T follicular helper cell (primary cell): ENCODE measurements around the gene HIVEP2.

Experiments used
- DNase-seq: peaks from one replicate; pipeline ENCODE4 v3.0.0-alpha.2; 2020; ENCODE audit warnings: low read depth

The HIVEP2 gene

DNA sequence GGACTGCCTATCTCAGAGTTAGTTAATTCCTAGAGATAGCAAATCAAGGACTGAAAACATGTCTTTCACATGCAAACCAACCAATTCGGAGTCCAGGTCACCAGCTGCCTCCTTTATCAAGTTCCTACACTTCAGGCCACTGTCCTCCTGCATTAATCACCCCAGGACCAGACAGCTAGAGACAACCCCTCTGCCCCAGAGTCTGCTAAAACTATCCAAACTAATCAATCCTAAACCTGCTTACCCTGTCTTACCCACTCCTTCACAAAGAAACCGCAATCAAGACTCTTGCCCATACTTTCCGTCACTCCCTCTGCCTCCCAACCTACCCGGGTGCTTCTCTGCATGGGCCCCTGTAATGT lies 207.0 kb downstream of the HIVEP2 start:
- no peak for DNase-seq

DNA sequence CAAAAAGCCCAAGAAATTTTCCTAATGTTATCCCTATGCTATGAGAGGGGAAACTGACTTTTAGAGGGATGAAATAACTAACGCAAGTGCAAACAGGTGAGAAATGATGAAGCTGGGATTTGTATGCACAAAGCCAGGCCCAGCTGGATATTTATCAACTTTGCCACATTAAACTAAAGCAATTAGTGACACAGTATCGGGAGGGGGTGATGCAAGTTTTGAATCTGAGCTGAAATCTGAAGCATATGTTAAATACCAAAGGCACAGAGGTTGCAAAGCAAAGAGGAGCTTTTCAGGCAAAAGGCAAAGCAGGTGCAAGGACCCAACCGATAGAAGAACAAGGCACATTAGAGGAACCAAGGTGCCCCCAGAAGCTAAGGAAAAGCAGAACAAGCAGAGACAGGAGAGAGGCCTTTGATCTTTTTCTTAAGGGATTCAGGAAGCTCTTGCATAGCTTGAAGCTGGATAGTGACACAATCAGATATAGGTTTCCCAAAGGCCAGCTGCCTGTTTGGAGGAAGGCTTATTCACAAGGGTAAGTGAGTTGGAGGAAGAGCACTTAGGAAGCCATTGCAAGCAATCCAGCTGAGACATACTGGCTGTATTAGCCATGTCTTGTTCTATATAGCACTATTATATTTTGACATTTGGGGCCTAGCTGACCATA lies 207.5 kb downstream of the HIVEP2 start:
- DNase-seq, result no peak

DNA sequence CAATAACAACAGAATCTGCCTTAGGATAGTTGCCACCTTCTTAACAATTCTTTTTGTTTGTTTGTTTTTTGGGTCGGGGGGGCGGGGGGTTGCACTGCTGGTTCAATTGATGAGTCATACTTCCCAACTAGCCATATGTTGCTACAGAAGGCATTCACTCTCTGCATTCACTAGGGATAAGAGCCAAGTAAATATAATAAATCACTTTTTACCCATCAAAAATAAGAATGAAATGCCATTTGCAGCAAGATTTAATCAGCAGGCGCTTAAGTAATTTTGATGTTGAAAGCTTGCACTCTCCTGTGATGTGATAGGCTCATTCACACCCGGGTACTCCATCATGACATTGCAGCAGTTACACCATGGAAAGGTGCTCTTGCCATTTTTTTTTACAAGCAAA lies 209.8 kb downstream of the HIVEP2 start:
- no peak for DNase-seq

DNA sequence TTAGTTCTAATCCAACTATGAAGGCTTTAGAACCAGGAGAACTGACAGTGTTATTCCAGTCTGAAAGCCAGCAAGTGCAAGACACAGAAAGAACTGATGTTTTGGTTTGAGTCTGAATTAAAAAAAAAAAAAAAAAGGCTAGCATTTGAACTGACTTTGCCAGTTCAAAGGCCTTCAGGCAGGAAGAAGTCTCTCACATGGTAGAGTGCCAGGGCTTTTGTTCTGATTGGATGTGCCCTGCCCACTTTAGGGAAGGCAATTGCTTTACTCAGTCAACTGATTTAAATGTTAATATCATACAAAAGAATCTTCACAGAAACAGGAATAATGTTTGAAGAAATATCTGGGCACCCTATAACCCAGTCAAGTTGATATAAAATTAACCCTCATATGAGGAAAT lies 212.2 kb downstream of the HIVEP2 start:
- no peak for DNase-seq

DNA sequence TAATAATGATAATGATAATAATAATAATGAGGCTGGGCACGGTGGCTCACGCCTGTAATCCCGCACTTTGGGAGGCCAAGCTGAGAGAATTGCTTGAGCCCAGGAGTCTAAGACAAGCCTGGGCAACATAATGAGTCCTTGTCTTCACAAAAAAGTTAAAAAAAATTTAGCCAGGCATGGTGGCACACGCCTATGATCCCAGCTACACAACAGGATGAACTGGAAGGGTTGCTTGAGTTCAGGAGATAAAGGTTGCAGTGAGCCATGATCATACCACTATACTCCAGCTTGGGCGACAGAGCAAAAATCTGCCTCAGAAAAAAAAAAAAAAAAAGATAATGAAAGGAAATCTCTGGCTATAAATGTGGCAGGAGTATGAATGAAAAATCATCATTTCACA lies 213.4 kb downstream of the HIVEP2 start:
- DNase-seq, result no peak

DNA sequence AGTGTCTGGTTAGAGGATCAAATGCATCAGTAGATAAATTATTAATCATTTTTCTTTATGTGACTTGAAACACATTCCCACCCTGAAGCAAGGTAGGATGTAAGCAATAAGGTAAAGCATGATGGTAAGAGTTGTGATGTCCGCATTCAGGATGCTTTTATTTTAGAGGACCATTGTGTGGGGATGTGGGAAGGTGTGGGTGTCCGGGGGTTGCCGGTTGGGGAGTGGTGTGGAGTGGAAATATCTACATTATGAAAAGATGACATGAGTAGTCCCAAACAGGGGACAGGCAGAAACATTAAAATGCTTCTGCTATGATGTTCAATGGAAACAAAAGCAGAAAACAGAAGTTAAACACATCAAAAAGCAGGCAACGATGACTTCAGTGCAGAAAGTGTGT lies 215.4 kb downstream of the HIVEP2 start:
- no peak for DNase-seq

DNA sequence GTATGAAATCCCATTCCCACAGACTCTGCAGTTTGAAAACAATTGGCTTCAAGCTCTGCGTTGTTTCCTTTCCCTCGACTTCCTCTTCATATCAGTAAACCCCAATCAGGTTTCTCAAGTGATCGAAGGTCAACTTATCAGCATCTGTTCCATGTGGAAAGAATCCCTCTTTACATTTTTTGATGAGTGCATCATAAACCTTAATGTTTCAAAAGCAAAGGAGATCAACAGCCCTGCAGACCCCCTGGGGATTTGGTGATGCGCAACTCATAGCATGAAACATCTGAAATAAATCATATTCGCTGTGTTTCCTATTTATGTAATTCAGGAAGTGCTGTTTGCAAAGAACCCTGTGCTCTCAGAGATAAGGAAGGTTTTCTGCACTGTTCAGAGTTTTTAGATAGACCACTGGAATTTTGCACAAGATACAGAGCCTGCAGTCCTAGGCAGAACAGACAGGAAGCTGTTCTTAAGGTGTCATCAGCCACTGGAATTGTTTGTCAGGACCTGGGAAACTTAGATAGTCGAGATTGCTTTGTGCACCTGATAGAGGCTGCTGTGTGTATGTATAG lies 216.0 kb downstream of the HIVEP2 start:
- DNase-seq, result no peak

DNA sequence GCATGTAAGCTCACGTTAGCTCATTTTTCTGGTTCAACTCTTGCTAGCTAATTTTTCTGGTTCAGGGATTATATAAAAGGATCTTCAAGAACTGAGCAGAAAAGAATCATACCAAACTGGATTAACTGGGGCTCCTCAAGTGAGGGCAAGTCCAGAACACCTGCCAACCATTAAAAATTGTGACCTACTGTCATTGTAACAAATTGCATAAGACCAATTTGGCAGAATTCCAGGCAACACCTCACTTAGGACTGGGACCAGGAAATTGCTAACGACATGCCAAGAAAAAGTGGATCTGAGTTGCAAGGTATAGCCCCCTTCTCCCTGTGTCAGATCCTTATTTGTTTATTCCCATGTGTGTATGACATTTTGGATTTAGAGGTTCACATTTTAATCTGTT lies 216.6 kb downstream of the HIVEP2 start:
- DNase-seq, result no peak

DNA sequence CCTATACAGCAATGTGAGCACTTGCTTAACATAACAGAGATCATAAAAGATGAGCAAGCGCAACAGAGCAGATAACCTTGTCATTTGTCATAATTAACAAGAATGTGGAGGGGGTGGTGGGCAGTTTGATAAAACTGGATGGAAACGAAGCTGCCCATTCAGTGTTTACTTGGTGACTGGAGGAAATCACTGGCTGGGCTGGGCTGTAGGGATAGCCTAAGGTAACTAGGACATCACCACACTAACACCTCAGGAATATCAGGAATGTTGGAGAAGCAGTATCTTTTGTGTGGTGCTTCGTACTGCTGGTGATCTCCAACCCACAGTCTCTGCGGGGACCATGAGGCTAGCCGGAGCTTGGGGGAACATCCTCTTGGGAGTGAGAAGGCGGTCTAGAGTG lies 218.4 kb downstream of the HIVEP2 start:
- no peak for DNase-seq

DNA sequence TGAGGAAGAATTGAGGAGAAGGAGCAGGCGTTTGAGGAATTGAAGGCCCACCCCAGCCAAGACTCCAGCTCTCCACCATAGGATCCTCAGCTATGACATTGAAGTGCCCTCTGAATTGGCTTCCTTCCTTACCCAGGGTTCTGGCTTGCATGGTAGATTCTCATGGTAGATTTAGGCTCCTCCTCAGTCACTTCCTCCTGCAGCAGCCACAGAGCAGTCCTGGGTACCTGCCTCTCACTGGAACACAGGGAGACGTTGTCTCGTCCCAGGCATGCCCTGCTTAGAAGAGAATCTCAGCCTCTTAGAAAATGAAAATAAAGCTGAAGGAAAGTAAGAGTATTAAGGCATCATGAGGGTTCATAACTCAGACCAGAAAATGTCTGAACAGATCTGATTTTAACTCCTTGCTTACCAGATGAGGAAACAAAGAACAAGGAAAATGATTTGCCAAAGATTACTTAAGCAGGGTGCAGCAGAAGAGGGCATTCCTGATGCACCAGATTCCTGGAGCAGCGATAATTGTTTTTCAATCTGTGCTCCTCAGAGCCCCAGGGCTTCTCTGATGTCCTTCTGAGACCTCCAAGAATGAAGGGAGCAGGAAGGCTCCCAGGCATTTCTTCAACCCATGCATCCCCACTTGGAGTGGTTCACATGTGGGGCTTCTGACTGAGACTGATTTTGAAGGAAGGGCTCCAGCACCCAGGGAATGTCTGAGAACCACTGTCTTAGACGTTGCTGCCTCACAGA lies 219.8 kb downstream of the HIVEP2 start:
- no peak for DNase-seq

DNA sequence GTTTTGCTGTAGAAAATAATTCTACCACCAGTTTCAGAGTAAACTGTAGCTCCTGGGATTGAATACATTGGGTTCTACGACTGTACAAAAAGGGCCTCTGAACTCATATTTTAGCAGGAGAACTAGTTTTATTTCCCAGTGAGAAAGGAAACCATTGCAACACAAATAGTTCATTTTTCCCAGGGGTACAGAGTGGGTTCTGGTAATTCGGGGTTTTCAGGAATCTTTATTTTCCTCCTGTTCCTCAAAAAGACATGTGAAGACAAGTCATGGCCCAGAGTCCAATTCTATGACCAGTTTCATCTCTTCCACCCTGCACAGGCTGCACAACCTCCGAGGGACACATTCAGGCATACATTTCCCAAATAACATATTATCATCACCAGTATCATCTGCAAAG lies 222.1 kb downstream of the HIVEP2 start:
- no peak for DNase-seq

DNA sequence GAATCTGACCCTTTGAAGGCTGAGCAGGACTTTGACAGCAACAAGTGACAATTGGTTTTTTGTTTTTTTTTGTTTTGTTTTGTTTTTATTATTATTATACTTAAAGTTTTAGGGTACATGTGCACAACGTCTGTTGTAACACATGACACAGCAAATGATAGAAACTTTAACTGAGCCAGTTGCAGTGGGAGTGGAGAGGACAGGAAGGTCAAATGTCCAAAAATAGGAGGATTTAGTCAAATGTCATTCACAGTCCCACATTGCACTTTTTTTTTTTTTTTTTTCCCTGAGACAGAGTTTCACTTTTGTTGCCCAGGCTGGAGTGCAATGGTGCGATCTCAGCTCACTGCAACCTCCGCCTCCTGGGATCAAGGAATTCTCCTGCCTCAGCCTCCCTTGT lies 223.0 kb downstream of the HIVEP2 start:
- DNase-seq, result no peak

DNA sequence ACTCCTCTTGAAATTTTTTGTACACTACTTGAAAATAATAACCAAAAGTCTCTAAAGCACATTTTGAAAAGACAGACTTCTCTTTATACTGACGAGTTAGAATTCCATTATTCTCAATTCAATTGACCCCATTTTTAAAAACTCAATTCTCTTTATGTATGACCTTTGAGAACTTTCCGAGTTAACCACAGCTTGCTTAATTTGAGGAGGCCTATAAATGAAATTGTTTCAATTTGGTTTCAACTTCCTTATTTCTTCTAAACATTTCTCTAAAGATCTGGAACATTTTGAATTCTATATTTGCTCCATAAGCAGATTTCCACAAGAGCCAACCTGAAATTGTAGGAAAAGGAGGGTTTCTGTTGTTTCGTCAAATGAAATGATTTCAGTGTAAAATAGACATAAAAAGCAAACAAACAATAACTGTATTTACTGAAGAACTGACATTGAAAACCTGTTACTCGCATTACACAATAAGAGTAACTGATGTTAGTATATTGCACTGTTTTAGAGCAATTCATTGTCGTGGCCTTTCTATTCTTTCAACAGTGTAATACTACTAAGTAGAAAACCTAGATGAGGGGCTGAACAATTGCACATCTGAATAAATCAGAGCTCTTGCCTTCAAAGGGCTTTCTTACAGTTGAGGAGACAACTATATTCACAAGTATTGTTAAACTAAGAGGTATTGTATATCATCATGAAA lies 223.6 kb downstream of the HIVEP2 start:
- DNase-seq, result no peak

DNA sequence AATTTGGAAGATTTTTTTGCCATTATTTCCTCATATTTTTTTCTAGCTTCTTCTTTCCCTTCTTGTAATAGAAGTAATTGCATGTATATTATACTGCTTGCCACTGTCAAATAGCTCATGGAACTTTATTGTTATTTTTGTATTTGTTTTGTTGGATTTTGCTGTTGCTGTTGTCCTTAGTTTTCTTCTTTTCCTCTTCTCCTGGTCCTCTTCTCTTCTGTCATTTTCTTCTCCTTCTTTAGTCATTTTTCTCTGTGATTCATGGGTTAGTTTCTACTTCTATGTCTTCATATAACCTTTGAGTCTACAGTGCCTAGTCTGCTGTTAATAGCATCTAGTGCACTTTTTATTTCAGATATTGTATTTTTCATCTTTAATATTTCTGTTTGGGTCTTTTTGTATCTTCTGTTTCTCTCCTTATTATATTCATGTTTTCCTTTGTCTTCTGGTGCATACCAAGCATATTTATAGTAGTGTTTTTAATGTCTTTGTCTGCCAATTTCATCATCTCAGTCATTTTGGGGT lies 226.2 kb downstream of the HIVEP2 start:
- no peak for DNase-seq

DNA sequence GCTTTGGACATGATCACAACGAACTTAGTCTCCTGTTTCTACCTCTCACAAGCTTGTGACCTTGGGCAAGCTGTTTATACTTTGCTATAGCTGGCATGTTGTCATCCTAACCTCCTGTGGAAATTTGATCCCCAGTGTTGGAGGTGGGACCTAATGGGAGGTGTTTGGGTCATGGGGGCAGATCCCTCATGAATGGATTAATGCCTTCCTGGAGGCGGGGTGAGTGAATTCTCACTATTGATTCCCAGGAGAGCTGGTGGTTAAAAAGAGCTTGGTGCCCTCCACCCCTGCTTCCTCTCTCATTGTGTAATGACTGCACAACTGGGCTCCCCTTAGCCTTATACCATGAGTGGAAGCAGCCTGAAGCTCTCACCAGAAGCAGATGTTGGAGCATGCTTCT lies 228.9 kb downstream of the HIVEP2 start:
- no peak for DNase-seq

DNA sequence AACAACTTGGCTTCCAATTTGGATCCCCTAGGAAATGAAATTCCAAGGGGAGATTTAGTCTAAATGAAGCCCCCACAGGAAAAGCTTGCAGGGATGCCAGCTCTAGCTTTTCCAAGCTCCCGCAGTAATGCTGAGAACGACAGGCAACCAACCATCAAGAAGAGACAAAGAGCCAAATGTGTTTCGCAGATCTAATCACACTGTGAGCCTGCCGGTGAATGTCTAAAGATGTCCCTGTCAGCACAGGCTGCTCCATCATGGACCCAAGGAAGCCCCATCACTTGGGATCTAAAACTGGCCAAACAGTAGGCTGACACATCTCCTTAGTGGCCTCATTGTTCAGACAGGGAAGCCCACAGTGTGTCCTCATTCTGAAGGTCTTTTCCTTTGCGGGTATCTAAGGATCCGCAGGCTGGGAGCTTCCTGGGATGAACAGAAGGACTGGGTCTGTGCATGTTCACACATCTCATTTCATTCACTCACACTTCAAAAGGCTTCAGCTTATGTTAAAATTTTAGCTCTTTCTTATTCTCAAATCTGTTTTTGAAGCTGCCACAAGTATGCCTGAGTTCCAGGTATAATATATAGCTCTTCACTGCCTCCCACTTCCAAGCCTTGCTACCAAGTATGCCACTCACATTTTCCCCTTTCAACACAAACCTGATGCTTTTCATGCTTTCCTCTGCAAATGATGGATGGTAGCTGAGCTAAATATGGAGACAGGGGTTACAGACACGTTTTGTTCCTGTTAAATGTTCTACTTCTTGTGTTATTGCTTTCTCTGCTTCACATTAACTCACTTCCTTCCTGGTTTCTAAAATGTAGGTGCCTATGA lies 229.8 kb downstream of the HIVEP2 start:
- no peak for DNase-seq

DNA sequence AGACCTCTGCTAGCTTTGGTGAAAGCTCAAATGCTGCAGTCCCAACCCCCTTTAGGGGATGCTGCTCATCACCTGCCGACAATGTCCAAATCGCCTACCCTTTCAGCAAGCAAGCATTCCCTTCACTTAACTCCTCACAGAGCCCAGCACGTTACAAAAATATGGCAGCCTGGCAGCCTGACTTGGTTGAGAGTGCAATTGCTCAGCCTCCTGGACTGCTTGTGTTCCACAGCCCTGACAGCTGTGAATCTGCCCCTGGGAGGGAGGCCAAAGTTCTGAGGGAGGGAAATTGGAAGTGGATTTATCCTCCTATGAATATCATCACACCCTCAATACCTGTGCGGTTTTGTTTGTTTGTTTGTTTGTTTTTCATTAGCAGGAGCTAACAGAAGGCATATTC lies 231.0 kb downstream of the HIVEP2 start:
- DNase-seq, result no peak

DNA sequence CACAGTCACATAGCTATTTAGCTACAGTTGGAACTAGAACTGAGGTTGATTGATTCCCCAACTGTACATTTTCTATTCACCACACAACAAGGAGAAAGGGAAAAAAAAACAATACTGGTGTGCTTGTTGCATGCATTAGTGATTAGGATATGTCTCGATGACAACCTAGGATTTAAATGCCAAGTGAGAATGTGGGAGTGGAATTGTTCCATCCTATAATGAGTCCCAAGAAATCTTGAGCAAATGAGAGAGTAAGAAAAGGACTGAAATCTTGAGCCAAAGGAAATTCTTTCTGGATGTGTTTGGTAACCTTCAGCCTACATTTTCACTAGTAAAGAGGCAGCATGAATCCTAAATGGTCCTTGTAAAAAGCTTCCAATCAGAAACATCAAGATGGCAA lies 232.7 kb downstream of the HIVEP2 start:
- no peak for DNase-seq

DNA sequence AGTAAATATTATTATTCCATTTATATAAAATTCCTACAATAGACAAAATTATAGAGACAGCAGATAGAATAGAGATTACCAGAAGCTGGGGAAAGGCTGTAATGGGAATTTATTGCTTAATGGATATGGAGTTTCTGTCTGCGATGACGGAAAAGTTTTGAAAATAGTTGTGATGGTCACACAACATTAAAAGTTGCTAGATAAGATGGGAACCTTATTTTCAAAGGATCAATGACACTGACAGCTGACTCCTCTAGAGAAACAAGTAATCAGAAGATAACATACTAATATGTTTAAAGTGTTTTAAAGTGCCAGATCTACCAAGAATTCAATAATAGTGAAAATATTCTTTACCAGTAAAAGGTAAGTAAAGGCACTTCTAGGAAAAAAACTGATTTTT lies 236.3 kb downstream of the HIVEP2 start:
- DNase-seq, result no peak

DNA sequence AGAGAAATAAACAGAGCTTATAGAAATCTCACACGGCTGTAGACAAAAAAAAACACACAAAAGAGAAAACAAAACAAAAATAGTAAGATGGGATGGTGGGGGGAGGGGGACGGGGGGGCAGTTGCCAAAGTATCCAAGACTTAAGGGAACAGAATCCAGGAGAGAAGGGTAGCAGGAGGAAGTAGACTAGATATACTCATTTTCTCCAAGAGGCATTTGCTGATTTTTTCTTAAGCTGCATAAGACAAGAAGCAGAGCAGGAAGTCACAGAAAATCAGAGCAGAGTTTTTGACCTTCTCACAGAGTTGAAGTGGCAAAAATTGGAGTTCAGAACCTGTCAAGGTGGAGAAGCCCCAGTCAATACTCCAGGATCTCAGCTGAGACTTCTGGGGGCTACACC lies 237.7 kb downstream of the HIVEP2 start:
- DNase-seq, result no peak

DNA sequence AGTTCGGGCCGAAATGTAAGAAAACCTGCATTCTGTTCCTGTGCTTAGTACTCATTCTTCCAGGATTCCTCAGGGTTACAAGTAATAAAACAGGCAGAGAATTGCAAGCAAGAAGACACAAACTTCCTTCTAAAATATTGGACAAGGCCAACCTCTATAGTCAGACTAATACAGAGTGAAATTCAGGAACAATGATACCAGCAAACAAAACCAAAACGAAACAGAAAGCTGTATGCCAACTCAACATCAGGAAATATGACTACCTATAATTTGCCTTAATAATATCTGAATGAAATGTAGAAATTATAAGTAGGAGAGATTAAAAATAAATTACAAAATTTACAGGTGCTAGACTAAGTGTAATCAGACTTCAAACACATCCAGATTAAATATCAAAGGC lies 238.8 kb downstream of the HIVEP2 start:
- no peak for DNase-seq

DNA sequence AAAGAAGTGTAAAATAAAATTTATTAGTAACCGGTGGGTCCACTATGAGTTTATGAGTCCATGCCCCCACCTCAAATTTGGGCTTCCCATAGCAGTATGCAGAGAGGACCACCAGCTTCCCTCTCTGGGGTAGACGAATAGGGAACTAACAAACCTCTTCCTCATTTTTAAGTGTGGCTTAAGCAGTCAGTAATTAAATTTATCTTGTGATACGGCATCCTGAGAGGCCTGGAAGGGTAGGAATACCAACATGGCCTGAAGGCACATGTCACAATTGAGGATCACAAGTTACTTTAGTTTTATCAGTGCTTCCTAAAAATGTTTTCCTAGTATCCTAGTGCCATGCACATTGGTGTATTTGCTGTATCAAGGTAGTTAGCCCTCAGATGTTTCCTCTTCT lies 239.9 kb downstream of the HIVEP2 start:
- no peak for DNase-seq
